ENCODE data around the gene MAN2C1. TPM values are rescaled to one million over a fixed set of nuclear protein-coding genes. Genes with fewer than 3 reads are reported as not detected.

The MAN2C1 gene
- total RNA-seq, 1 donor from 2014 or later: 102 TPM

GRCh38 chr15:75356517-75356916 is 11.9 kb downstream of the MAN2C1 start:
- peaks cover 38% of the 10 kb centered on the region for H3K36me3 ChIP-seq (ENCODE audit: control insufficient read depth, insufficient read depth, low read length)

GRCh38 chr15:75356006-75356405 is 12.4 kb downstream of the MAN2C1 start:
- Histone ChIP-seq H3K4me3 (ENCODE audit: low read depth, low read length) (no peak overlapping the region), H3K36me3 (ENCODE audit: control insufficient read depth, insufficient read depth, low read length) (peaks cover 33% of the 10 kb centered on the region), H3K27me3 (ENCODE audit: control insufficient read depth, insufficient read depth, low read length) (no peaks in the 10 kb centered on the region)
- TF ChIP-seq CTCF (IDR thresholded peaks at IDR 0.05; ENCODE audit: insufficient read depth, low read length, severe bottlenecking): no peak
- FAIRE-seq (no peak), DNase-seq (ENCODE audit: low read depth) (no peak)

More at GRCh38 chr15:75356517-75356916, 11.9 kb downstream of the MAN2C1 start:
- H3K4me3 ChIP-seq (ENCODE audit: low read depth, low read length): no peak overlapping the region
- FAIRE-seq (no peak), DNase-seq (ENCODE audit: low read depth) (no peak)
- TF ChIP-seq CTCF (IDR thresholded peaks at IDR 0.05; ENCODE audit: insufficient read depth, low read length, severe bottlenecking): no peak
- H3K27me3 ChIP-seq (ENCODE audit: control insufficient read depth, insufficient read depth, low read length): no peaks in the 10 kb centered on the region

DNA sequence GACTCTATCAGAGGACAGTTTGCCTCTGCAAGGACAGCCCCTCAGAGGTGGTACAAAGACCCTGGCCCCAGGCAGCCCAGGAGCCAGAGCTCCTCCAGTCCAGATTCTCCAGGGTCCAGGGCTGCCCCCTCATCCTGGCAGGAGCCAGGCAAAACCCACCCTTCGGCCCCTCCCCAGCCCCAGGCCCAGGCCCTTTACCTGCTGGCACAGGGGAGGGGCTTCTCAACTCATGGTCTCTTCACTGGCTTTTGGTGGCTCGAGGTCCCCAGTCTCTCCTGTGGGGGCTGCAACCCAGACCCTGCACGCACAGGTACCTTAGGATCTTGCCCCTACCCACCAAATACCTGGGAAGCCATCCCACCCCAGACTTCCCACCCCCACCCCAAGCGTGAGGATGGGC is 13.0 kb downstream of the MAN2C1 start:
- DNase-seq (ENCODE audit: low read depth) (no peak), FAIRE-seq (no peak)
- TF ChIP-seq CTCF (IDR thresholded peaks at IDR 0.05; ENCODE audit: insufficient read depth, low read length, severe bottlenecking): no peak
- no peak overlapping the region for H3K4me3 ChIP-seq (ENCODE audit: low read depth, low read length)
- no peaks in the 10 kb centered on the region for H3K27me3 ChIP-seq (ENCODE audit: control insufficient read depth, insufficient read depth, low read length)
- H3K36me3 ChIP-seq (ENCODE audit: control insufficient read depth, insufficient read depth, low read length): peaks cover 29% of the 10 kb centered on the region

DNA sequence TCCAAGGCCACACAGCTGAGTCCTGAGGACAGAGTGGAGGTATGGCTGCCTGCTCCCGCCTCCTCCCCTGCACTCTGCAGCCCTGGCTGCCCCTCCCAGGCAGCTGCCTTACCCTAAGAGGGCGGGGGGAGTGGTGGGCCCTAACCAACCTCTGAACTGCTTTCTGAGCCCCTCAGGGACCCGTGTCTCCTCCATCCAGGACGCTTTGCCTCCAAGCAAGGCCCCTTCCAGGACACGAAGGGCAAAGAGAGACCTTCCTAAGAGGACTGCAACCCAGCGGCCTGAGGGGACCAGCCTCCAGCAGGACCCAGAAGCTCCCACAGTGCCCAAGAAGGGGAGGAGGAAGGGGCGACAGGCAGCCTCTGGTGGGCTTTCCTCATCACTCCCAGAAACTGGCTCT is 14.0 kb downstream of the MAN2C1 start:
- FAIRE-seq (no peak), DNase-seq (ENCODE audit: low read depth) (no peak)
- Histone ChIP-seq H3K4me3 (ENCODE audit: low read depth, low read length) (no peak overlapping the region), H3K36me3 (ENCODE audit: control insufficient read depth, insufficient read depth, low read length) (peaks cover 23% of the 10 kb centered on the region), H3K27me3 (ENCODE audit: control insufficient read depth, insufficient read depth, low read length) (no peaks in the 10 kb centered on the region)
- TF ChIP-seq CTCF (IDR thresholded peaks at IDR 0.05; ENCODE audit: insufficient read depth, low read length, severe bottlenecking): no peak

GRCh38 chr15:75353604-75354003 is 14.8 kb downstream of the MAN2C1 start:
- Histone ChIP-seq H3K36me3 (ENCODE audit: control insufficient read depth, insufficient read depth, low read length) (peaks cover 16% of the 10 kb centered on the region), H3K27me3 (ENCODE audit: control insufficient read depth, insufficient read depth, low read length) (no peaks in the 10 kb centered on the region), H3K4me3 (ENCODE audit: low read depth, low read length) (no peak overlapping the region)
- DNase-seq (ENCODE audit: low read depth) (no peak), FAIRE-seq (no peak)
- TF ChIP-seq CTCF (IDR thresholded peaks at IDR 0.05; ENCODE audit: insufficient read depth, low read length, severe bottlenecking): no peak

All from bronchial epithelial cell (primary cell).